ENCODE measurements around the gene SLC25A39. TPM values are rescaled to one million over a fixed set of nuclear protein-coding genes. Genes with fewer than 3 reads are reported as not detected.

Gene SLC25A39
- total and polyA plus RNA-seq, 2 of the 13 experiments (the other 11 are each of a cell fraction or from before 2014, with no cell fraction given) = 144 to 151 TPM

- no peak for TF ChIP-seq ZNF781 (CRISPR knock-in tag; IDR thresholded peaks at IDR 0.05; ENCODE audit: borderline replicate concordance, not compliant biosample characterization)
- TF ChIP-seq POLR2G (IDR thresholded peaks at IDR 0.05; ENCODE audit: low read depth, low read length) = no peak
- TF ChIP-seq HMGA1 (CRISPR knock-in tag; conservative IDR thresholded peaks at IDR 0.05) = no peak
- no peak; the same call in 1 of the 2 replicates for TF ChIP-seq SPEN (CRISPR knock-in tag; IDR thresholded peaks at IDR 0.05; ENCODE audit: low read depth)
- TF ChIP-seq PHB2 (IDR thresholded peaks at IDR 0.05; ENCODE audit: partially characterized antibody) = no peak
- no peak for TF ChIP-seq ZNF275 (CRISPR knock-in tag; IDR thresholded peaks at IDR 0.05; ENCODE audit: borderline replicate concordance)
- no peak for TF ChIP-seq SOX6 (IDR thresholded peaks at IDR 0.05)
- TF ChIP-seq SOX6 (CRISPR knock-in tag; IDR thresholded peaks at IDR 0.05) = no peak
- no peak for TF ChIP-seq RBAK (CRISPR knock-in tag; IDR thresholded peaks at IDR 0.05)
- TF ChIP-seq ZGPAT (CRISPR knock-in tag; IDR thresholded peaks at IDR 0.05) = no peak
- TF ChIP-seq ZFYVE20 (CRISPR knock-in tag; IDR thresholded peaks at IDR 0.05; ENCODE audit: borderline replicate concordance, low read depth) = no peak
- TF ChIP-seq ZNF333 (CRISPR knock-in tag; IDR thresholded peaks at IDR 0.05; ENCODE audit: borderline replicate concordance) = no peak
- no peak for TF ChIP-seq ZNF317 (CRISPR knock-in tag; IDR thresholded peaks at IDR 0.05)
- TF ChIP-seq ZNF772 (CRISPR knock-in tag; IDR thresholded peaks at IDR 0.05) = no peak
- TF ChIP-seq KDM6A (CRISPR knock-in tag; IDR thresholded peaks at IDR 0.05; ENCODE audit: low read depth) = no peak
- TF ChIP-seq PLRG1 (conservative IDR thresholded peaks at IDR 0.05) = no peak
- no peak for TF ChIP-seq AGO2 (optimal IDR thresholded peaks at IDR 0.05; ENCODE audit: low read depth, low read length)
- peak; percentile 28; the same call in 1 of the 2 replicates for TF ChIP-seq KDM2A (CRISPR knock-in tag; IDR thresholded peaks at IDR 0.05; ENCODE audit: borderline replicate concordance, low read depth)
- no peak for TF ChIP-seq ZKSCAN5 (CRISPR knock-in tag; IDR thresholded peaks at IDR 0.05)
- TF ChIP-seq YEATS4 (CRISPR knock-in tag; IDR thresholded peaks at IDR 0.05; ENCODE audit: borderline replicate concordance) = no peak
- no peak for TF ChIP-seq ZNF629 (CRISPR knock-in tag; conservative IDR thresholded peaks at IDR 0.05)
- no peak for TF ChIP-seq ZNF121 (CRISPR knock-in tag; IDR thresholded peaks at IDR 0.05)
- TF ChIP-seq IRF1 (CRISPR knock-in tag; IDR thresholded peaks at IDR 0.05; ENCODE audit: low read depth) = no peak
- no peak for TF ChIP-seq ZNF44 (CRISPR knock-in tag; IDR thresholded peaks at IDR 0.05)
- no peak for TF ChIP-seq ZNF747 (CRISPR knock-in tag; IDR thresholded peaks at IDR 0.05; ENCODE audit: borderline replicate concordance)
- TF ChIP-seq ZMYM4 (CRISPR knock-in tag; IDR thresholded peaks at IDR 0.05) = no peak
- TF ChIP-seq ZFY (CRISPR knock-in tag; IDR thresholded peaks at IDR 0.05) = 0 out of 2 replicates have a peak, but pooled peaks have one; percentile 28
- no peak for TF ChIP-seq ISL2 (CRISPR knock-in tag; IDR thresholded peaks at IDR 0.05)
- TF ChIP-seq HOXA9 (CRISPR knock-in tag; IDR thresholded peaks at IDR 0.05; ENCODE audit: borderline replicate concordance) = no peak
- TF ChIP-seq ZNF431 (CRISPR knock-in tag; IDR thresholded peaks at IDR 0.05; ENCODE audit: borderline replicate concordance, low read depth) = no peak
- no peak for TF ChIP-seq PAWR (CRISPR knock-in tag; IDR thresholded peaks at IDR 0.05; ENCODE audit: borderline replicate concordance)
Measured at GRCh38 chr17:44350733-44351226, 26.2 kb upstream of the SLC25A39 start (continued).
